Measurements from ENCODE around the gene GAPT. TPM values are rescaled to one million over a fixed set of nuclear protein-coding genes. Genes with fewer than 3 reads are reported as not detected.

The GAPT gene
- not detected in 2 replicates for total RNA-seq

GRCh38 chr5:58491216-58491892, at the start of gene GAPT:
TSS of gene GAPT (plus strand) at chr5:58491435. CDS start at chr5:58494537, 3,102 bp downstream.

GRCh38 chr5:58460002-58460731, 31.1 kb upstream of the GAPT start, which contains the start of gene PLK2:
TSS of gene PLK2 (minus strand) at chr5:58460086. CDS start at chr5:58459959, 127 bp downstream.

Small RNA genes within 50 kb of the gene (small RNA-seq; reads per million reads assigned to genes)
- not detected for gene MIR548AE2

Other genes with a start within 250 kb of the GAPT start
- gene PLK2, start 31.3 kb upstream of the GAPT start, total RNA-seq = 132 and 233 TPM in 2 replicates
- not detected in 2 replicates for gene RAB3C, start 91.6 kb downstream of the GAPT start, total RNA-seq

All from articular chondrocyte of knee joint (primary cell).